EH (cell line): ENCODE data around the gene ANP32A.
"Not testable (repeated sequence)": the region's sequence is repeated elsewhere in the genome, so short reads cannot be mapped to it uniquely, and the experiment has no call there.

Experiments
- DNase-seq: peaks from one replicate; pipeline ENCODE4 v3.0.0-alpha.2; 2015; ENCODE audit warnings: low read depth

ANP32A gene

GRCh38 chr15:68781766-68782588 lies 38.7 kb downstream of the ANP32A start:
- no peak for DNase-seq

DNA sequence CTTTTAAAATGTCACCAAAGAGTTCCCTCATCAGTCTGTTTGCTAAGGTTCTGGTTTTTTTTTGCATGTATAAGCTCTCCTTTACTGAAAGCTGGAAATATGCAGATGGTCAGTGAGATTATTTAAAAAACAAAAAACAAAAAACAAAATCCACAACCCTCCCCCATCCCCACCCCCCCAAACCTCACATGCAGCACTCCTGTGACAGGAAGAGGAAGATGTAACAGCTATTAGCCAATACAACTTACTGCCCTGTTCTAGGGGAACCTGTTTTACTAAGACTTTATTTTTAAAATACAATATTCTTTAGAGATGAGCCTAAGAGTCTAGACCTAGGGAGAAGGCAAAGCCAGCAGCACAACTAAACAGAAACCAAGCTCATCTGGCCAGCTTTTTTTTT lies 39.5 kb downstream of the ANP32A start:
- DNase-seq: no peak

DNA sequence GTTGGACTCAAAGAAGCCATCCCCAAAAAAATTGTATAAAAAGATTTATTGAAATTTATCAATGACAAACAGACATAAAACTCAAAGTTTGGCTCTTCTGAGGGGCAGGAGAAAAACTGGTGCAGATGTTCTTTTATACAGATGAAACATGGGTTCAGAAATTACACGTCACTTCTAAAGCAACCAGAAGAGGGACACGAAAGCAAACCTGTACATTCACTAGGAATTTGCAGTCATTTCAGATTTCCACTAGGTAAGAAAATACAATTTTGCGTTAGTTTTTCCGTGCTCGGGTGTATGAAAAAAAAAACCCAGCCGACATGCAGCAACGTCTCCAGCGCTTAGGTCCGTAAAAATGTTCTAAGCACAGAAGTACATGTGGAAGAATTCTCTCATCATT lies 41.8 kb downstream of the ANP32A start:
- DNase-seq: no peak

DNA sequence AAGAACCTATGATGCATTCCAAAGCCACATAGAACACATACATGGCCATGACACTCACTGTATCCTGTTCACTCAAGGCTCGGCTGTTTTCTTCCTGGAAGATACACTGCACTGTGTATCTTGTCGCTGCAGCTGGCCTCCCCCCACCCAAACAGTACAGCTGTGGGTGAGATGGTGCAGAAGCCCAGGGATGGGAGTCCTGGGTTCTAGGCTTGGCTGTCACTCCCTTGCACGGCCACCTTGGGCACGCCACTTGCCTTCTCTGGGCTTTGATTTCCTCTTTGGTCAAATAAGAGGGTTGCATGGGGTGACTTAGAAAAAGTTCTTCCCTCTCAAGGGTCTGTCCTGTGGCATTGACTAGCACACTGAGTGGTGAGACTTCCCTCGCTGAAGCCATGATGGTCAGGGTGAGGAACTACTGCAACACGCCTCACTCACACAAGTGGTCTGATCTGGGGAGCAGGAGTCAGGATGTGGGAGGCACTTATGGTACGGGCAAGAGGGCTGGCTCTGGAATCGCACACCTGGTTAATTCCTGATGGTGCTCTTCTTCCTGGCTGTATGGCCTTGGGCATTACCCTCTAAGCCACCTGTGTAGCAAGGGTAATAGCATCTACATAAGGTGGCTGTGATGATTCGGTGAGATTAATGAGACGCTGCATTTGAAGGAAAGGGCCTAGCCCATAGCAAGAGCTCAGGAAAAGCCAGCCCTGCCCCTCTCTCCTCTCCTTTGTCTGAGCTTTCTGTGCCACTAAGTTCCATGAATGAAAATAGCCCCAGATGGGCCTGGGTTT lies 44.0 kb downstream of the ANP32A start:
- no peak for DNase-seq

- peak; percentile 16 for DNase-seq
These were observed 44.8 kb downstream of the ANP32A start for GRCh38 chr15:68775671-68776476.

- DNase-seq: no peak
These were observed 45.5 kb downstream of the ANP32A start for GRCh38 chr15:68775236-68775577.

- peak; percentile 68 for DNase-seq
These were observed 46.0 kb downstream of the ANP32A start for GRCh38 chr15:68774521-68775235.

GRCh38 chr15:68774120-68774519 lies 46.6 kb downstream of the ANP32A start:
- no peak for DNase-seq

DNA sequence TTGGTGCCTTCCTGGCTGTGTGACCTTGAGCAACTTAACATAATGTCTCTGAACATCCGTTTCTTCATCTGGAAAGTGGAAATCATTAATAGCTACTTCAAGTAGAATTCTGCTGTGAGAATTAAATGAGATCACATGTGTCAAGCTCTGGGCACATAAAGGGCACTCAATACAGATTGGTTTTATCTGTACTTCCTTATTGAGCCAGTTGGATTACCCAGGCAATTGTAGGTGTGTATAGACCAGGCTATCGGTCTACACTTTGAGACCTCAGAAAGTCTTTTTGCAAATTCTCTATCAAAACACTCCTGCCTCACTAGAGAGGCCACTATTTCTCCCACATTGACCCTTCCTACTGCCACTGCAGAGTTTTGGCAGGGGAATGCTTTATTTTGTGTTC lies 47.7 kb downstream of the ANP32A start:
- DNase-seq: no peak

DNA sequence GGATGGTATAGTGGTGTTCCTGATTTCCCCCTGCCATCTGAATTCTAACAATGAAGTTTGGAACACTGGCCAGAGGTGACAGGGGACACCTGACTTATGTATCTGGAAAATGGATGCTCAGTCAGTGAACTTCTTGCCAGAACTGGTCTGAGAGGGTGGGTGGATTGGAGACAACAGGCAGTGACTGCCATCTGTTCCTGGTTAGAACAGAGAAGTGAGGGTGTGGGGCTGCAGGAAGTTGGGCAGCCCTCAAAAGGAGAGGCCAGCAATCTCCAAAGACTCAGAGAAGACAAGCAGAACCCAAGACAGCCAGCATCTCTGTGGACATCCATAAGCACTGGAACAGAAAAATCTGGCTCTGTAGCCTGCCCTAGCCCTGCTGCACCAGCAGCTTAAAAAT lies 50.5 kb downstream of the ANP32A start:
- no peak for DNase-seq

- no peak for DNase-seq
These were observed 51.0 kb downstream of the ANP32A start for GRCh38 chr15:68769702-68770101.

- DNase-seq: peak; percentile 77
These were observed 52.4 kb downstream of the ANP32A start for GRCh38 chr15:68768321-68768720.

DNA sequence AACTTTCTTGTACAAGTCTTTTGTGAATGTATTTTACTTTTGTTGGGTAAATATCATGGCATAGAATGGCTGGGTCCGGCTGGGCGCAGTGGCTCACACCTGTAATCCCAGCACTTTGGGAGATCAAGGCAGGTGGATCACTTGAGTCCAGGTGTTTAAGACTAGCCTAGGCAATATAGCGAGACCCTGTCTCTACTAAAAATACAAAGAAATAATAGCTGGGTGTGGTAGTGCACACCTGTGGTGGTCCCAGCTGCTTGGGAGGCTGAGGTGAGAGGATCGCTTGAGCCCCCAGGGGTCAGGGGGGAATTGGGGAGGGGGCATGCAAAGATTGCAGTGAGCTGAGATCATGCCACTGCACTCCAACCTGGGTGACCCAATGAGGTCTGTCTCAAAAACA lies 52.9 kb downstream of the ANP32A start:
- no peak for DNase-seq

GRCh38 chr15:68765602-68766368 lies 54.9 kb downstream of the ANP32A start:
- DNase-seq: no peak

- no peak for DNase-seq
These were observed 56.6 kb downstream of the ANP32A start for GRCh38 chr15:68764090-68764489.

GRCh38 chr15:68763063-68763462 lies 57.6 kb downstream of the ANP32A start:
- no peak for DNase-seq

DNA sequence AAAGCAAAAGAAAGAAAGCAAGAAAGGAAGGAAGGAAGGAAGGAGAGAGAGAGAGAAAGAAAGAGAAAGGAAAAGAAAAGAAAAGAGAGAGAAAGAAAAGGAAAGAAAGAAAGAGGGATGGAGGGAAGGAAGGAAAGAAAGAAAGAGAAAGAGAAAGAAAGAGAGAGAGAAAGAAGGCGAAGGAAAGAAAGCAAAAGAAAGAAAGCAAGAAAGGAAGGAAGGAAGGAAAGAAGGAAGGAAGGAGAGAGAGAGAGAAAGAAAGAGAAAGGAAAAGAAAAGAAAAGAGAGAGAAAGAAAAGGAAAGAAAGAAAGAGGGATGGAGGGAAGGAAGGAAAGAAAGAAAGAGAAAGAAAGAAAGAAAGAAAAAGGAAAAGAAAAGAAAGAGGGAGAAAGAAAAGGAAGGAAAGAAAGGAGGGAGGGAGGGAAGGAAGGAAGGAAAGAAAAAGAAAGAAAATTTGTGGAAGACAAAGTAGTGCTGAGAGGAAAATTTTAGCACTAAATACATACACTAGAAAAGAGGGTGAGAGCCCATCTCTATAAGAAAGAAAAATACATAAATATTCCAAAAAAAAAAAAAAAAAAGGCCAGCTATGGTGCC lies 60.6 kb downstream of the ANP32A start:
- DNase-seq: not testable (repeated sequence)

DNA sequence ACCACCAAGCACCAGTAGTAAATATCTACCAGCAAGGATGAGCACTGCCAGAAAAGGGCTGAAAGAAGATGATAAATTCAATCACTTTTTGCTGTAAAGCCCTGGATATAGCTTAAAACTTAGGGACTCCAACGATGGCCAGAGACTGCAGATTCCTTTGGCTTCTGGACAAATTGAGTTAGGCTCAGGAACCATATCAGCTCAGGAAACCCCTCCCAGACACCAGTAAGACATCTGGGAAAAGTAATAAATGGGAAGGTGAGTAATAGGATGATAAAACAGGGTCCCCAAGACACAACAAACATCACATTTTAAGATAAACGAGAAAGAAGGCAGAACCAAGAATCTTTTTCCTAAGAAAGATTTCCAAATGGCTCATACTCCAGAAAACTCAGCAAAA lies 65.0 kb downstream of the ANP32A start:
- no peak for DNase-seq

GRCh38 chr15:68751622-68752021 lies 69.1 kb downstream of the ANP32A start:
- DNase-seq: no peak

DNA sequence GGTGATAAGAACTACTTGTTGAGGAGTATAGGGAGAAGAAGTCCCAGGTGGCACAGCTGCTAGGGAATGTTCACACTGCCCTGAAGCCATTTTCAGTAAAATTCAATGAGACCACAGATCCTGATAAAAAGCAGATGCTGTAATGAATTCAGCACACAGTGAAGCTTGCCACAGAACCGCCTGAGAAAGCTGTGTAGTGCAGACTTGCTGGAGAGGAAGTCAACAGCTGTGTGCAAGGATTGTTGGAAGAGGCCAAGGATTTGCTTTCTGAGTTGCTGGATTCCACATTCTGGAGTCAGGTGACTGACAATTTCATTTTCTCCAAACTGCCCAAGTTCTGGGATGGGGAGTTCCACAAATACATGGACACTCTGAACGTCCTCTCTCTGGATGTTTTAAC lies 70.9 kb downstream of the ANP32A start:
- peak; percentile 29 for DNase-seq

DNA sequence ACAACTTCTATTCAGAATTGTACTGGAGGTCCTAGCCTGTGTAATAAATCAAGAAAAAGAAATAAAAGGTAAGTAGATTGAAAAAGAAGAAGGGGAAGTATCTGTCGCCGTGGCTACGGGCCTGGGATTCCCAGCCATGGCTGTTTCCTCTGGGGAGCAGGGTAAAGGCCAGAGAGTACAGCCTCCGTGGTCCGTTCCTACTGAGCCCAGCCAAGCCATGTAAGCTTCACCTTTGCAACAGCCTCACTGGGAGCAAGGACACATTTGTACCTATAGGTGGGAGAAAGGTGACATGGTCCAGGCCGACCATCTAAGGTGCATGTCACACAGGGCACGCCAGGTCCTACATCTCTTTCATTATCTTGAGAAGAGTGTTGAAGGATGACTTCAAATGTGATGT lies 71.3 kb downstream of the ANP32A start:
- no peak for DNase-seq
